Hypothalamus (tissue), 51 donors: ENCODE results near the gene DCAF17.

Source experiments
- DNase-seq, 51 donors: peaks; one replicate each; lab custom pipeline; 2025; lab: John Stamatoyannopoulos, UW

Gene DCAF17

DNA sequence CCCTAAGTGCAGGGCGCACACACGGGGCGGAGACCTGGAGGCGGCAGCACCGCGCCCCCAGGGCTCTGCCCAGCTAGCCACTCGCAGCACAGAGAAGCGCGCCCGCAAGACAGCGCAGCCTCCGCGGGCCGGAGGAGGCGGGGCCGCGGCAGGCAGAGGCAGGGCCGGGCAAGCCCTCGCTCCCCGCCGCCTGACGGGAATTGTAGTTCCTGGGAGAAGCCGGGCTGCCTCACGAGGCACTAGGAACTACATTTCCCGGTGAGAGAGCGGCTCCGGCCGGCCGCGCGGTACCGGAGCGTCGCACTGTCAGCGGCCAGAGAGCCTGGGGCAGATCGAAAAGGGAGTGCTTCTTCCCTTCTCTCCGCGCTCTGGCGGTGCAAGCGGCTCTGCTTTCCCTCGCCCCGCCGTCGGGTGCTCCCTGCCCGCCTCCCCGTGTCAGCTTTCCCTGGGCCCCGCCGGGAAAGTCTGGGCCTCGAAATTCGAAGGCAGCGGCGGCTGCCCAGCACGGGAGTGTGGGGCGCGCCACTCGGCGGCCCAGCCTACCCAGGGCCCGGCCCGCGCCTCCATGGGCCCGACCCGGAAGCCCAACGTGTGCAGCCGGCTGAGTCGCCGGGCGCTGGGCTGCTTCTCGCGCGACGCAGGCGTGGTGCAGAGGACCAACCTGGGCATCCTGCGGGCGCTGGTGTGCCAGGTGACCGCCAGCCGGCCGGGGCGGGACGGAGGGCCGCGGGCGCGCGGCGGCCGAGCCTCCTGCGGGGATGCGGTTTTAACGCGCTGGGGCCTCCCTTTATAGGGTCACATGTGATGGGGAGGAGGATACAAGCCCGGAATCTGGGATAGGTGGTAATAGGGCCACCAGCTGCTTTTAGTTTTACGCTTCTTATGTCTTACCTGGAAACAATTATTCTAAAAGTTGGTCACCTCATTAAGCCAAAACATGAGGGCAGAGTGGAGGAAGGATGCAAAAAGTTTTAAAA is at the start of gene DCAF17:
Gene DCAF17 (plus strand): TSS at position 214 of the 977 bp plus-strand sequence. CDS start 352 bp downstream, at position 566.
- peak; percentile 39 to 98 (median 93) for DNase-seq

DNA sequence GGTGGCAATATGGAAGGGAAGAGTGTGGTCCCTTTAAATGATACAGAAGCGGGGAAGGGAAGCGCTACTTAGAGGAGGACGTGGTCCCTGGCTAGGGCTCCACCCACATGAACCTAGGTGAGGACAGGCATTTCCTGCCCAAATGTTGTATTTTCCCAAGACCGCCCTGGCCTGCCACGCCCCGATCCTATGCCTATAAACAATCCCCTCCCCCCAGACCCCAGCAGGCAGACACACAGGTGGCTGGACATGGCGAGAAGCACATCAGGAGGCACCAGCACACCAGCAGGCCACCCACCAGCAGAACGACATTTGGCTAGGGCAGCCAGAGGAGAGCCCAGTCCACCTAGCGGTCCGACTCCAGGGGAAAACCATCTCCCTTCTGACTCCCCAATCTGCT is 47.4 kb upstream of the DCAF17 start:
- DNase-seq: no peak

- DNase-seq: no peak
Observed at GRCh38 chr2:171387052-171387451, 47.0 kb upstream of the DCAF17 start.

- DNase-seq: no peak
Observed at GRCh38 chr2:171389325-171389724, 44.7 kb upstream of the DCAF17 start.

DNA sequence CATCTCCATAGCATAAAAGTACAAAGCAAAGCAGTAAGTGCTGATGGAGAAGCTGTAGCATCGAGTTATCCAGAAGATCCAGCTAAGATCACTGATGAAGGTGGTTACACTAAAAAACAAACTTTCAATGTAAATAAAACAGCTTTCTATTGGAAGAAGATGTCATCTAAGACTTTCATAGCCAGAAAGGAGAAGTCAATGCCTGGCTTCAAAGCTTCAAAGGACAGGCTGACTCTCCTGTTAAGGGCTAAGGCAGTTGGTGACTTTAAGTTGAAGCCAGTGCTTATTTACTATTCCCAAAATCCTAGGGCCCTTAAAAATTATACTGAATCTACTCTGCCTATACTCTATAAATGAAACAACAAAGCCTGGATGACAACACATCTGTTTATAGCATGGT is 44.2 kb upstream of the DCAF17 start:
- DNase-seq: no peak

DNA sequence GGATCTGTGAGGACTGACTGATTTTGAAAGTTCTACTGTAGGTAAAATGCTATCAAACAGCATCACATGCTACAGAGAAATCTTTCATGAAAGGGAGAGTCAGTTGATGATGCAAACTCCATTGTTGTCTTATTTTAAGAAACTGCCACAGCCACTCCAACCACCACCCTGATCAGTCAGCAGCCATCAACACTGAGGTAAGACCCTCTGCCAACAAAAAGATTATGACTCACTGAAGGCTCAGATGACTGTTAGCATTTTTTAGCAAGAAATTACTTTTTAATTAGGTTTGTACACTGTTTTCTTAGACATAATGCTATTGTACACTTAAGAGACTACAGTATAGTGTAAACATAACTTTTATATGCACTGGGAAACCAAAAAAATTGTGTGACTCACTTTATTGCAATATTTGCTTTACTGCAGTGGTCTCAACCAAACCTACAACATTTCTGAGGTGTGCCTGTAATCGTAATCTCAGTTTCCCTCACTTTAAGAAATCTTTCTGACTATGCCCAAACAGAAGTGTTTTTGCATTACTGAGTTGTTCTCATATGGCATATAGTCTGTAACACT is 43.0 kb upstream of the DCAF17 start:
- DNase-seq: no peak

DNA sequence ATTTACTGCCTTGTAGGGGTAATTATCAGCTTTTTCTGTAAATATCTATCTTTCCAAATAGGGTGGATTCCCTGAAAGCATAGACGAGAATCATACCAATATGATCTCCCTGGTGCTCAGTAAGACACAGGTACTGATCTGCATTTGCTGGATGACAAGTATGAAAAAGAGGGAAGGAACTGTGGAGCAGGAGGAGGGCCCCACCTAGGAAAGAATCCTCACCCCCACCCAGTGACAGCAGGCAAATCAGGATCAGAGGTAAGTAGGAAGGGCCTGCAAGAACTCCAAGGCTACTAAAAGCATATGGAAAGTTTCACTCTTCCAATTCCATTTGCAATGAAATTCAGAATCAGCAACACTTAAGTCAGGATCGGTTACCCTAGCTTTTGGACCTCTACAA is 42.5 kb upstream of the DCAF17 start:
- no peak for DNase-seq

- DNase-seq: no peak
Observed at GRCh38 chr2:171393487-171393886, 40.5 kb upstream of the DCAF17 start.

GRCh38 chr2:171394164-171394740 is 39.8 kb upstream of the DCAF17 start:
- DNase-seq: no peak

DNA sequence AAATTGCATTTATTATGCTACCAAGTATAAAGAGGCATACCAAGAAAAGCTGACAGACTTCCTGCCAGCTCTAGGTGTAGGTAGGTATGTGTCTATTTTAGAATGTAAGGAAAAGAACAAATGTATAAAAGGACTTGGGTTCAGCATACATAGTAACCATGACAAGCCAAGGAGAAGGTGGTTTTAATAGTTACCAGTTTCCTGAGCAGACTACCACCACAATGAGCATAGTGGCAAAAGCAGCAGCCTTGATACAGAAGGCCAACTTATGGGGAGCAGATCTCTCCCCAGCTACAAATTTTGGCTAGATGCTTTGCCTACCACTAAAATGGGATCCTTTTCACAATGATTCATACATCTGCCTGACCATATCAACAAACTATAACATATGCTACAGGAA is 34.7 kb upstream of the DCAF17 start:
- no peak for DNase-seq

DNA sequence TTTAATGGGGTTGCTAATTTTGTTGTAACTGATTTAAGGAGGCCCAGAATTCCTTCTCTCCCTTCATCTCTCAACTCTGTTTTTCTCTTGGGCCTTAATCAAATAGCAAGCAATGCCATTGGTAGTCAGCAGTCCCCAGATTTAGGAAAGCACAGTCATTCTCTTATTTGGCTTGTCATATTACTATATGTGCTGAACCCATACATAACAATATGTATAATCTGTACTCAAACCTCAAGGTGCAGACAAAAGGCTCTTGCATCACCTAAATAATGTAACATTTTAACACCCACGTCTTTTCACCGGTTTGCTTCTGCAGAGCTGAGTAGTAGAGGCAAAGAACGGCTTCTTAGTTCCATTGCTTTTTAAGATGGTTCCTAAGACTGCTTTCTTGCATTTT is 33.6 kb upstream of the DCAF17 start:
- no peak for DNase-seq

GRCh38 chr2:171401947-171402346 is 32.1 kb upstream of the DCAF17 start:
- DNase-seq: no peak

- no peak for DNase-seq
Observed at GRCh38 chr2:171402906-171403580, 31.0 kb upstream of the DCAF17 start.

DNA sequence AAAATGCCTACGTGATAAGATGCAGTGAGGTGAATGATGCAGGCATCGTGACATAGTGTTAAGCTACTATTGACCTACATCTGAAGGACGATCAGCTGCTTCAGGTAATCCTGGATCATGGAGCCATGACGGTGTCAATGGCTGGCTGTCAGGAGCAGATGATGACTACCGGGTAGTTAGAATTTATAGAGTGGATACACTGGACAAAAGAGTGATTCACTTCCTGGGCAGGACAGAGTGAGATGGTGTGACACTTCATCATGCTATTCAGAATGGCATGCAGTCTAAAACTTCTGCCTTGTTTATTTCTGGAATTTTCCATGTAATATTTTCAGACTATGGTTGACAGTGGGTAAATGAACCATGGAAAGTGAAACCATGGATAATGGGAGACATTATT is 29.8 kb upstream of the DCAF17 start:
- no peak for DNase-seq

DNA sequence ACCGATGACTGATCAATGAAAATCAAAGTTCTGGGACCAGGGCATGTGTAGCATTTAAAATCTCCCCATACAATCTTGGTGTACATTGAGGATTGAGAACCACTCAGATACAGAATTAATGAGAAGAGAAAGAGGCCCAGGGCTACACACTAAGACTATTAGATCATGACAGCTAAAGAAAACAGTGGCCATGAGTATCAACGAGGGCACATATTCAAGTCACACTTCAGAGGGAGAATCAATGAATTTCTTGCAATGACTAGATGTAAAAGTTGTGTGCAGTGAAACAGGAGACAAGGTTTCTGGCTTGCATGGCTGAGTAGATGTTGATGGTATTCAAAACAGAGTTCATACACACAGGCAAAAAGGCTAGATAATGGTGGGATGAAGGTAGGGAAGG is 29.3 kb upstream of the DCAF17 start:
- DNase-seq: no peak

GRCh38 chr2:171405546-171405945 is 28.5 kb upstream of the DCAF17 start:
- DNase-seq: no peak

DNA sequence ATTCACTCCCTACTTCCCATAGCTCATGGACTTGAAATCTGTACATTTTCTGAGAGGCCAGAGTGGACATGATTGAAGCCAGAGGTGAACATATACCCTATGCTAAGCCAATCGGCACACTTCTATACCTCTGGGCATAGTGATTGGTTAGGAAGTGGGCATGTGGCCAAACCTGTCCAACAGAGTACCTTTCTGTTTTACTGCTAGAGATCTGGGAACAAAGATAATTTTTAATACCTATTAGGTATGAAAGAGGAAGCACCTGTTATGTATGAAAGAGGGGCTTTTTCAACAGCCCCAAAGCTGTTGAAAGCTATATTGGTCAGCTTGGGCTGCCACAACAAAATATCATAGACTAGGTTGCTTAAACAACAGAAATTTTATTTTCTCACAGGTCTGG is 28.0 kb upstream of the DCAF17 start:
- DNase-seq: no peak

DNA sequence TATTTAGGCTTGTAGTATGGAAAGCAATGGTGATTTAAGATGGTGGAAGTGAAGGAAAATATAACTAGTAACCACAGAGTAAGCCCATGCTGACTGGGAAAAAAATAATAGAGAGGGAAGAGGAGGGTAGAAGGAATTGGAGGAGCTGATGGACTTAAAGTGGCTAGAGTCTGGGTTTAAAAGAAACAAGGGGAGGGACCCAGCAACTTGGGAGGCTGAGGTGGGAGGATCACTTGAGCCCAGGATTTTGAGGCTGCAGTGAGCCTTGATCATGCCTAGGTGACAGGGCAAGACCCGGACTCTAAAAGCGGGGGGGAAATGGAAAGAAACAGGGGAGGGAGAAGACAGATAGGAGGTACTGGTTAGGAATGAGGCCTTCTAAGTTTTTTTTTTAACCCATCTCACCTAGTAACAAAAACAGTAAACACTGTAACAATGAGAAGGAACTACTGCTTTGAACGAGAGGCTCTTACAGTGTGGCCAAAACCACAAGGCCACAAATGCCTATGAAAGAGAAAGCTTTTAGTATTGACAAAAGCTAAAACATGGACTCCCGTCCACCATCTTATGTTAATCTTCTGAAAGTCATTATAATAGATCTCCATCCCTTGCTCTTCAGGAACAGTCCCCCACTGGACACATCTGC is 26.9 kb upstream of the DCAF17 start:
- no peak for DNase-seq

DNA sequence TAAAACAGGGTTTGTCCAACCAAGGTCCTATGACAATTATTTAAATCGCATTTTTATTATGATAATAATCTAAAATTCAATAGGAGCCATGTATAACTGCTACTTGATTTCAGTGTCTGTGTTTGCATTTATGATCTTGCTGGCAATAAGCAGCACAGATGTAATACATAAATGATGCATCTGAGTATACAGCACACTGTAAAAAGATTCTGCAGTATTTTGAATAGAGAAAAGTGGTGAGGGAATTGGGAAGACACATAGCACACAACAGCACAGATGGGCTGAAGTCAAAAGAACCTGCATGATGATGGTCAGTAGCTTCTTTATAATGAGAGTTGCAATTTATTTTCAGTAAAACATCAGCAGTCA is 26.4 kb upstream of the DCAF17 start:
- DNase-seq: no peak

GRCh38 chr2:171409436-171409971 is 24.5 kb upstream of the DCAF17 start:
- DNase-seq: peak in 1 of 51 donors; percentile 1
